ENCODE results near the gene MEX3A. TPM values are rescaled to one million over a fixed set of nuclear protein-coding genes. Genes with fewer than 3 reads are reported as not detected.

MEX3A gene
- total and polyA plus RNA-seq, 2 donors (not counting 3 experiments of a cell fraction or from before 2014, with no cell fraction given): 20.2 to 23.6 TPM

GRCh38 chr1:156053768-156054499 is 28.3 kb downstream of the MEX3A start, which contains the start of gene UBQLN4:
Gene UBQLN4 (minus strand): TSS chr1:156053798. CDS start chr1:156053701, 97 bp downstream.
- FAIRE-seq: peak; percentile 78

More at GRCh38 chr1:156053768-156054499, 28.3 kb downstream of the MEX3A start, which contains the start of gene UBQLN4:
- Histone ChIP-seq H3K79me2 (ENCODE audit: control insufficient read depth, insufficient read depth, low read length) (peaks cover 19% of the 10 kb centered on the region), H3K4me1 (ENCODE audit: control insufficient read depth, extremely low read depth, insufficient read depth, low read length) (peaks cover 18% of the 10 kb centered on the region), H2AFZ (ENCODE audit: low read depth, low read length) (peak within 1 kb of the TSS; percentile 83), H4K20me1 (replicated peaks; ENCODE audit: control insufficient read depth, extremely low read depth, insufficient read depth, low read length) (no peaks in the 10 kb centered on the region), H3K4me2 (ENCODE audit: insufficient read depth, low read length) (peak within 1 kb of the TSS; percentile 97), H3K27ac (ENCODE audit: insufficient read depth, low read depth, low read length) (peak within 1 kb of the TSS; percentile 95), H3K27me3 (ENCODE audit: control insufficient read depth in 2 of 2, insufficient read depth in 2 of 2, low read length in 2 of 2) (no peaks in the 10 kb centered on the region), H3K4me3 (replicated peaks in 1 of 3; ENCODE audit: insufficient read depth in 1 of 3, low read depth in 1 of 3, low read length in 3 of 3) (peak within 1 kb of the TSS; percentile 78 to 90 (median 78)), H3K9me3 (replicated peaks; ENCODE audit: control insufficient read depth, insufficient read depth, low read length) (no peaks in the 10 kb centered on the region), H3K9ac (replicated peaks; ENCODE audit: extremely low read depth, insufficient read depth, low read length) (peak within 1 kb of the TSS; percentile 94), H3K36me3 (ENCODE audit: control insufficient read depth in 2 of 2, extremely low read depth in 1 of 2, insufficient read depth in 2 of 2, low read length in 2 of 2) (peaks cover 0 to 5% of the 10 kb centered on the region in 2 experiments), H3K9me1 (replicated peaks; ENCODE audit: control insufficient read depth, extremely low read depth, insufficient read depth, low read length) (no peaks in the 10 kb centered on the region)
- ChIA-PET CTCF (interaction anchor here (1.0 to 1.8 kb wide), 10 partner anchors 9 to 91 kb away, joined by 3 to 6 read pairs (median 4); partner anchors contain the start of gene MEX3A), POLR2A (no interaction called here)
- dilution Hi-C loops (cut with MboI; ENCODE audit: extremely low pct_ligation_motif_present, low sequenced_read_pairs) (no loop called here), intact Hi-C loops (cut with micrococcal nuclease) (loop anchor here (1.0 kb wide), 5 partner anchors 28 to 120 kb away; partner anchors contain the start of genes KHDC4 and MEX3A)
- BruUV-seq (replicated peaks): TSS peak; percentile 97
- TF ChIP-seq MYC (IDR thresholded peaks at IDR 0.05; ENCODE audit: low read depth, low read length): no peak
- peak; percentile 28 to 61 for TF ChIP-seq CTCF (IDR thresholded peaks at IDR 0.05; ENCODE audit: extremely low read depth in 1 of 2, insufficient read depth in 1 of 2, low read depth in 1 of 2, low read length in 2 of 2)
- TF ChIP-seq MAX (IDR thresholded peaks at IDR 0.05; ENCODE audit: insufficient read depth, insufficient read length): no peak
- peak; percentile 76 for DNase-seq (ENCODE audit: low read depth, low spot score)

Measured in endothelial cell of umbilical vein (primary cell).